Keratinocyte (primary cell): ENCODE data around the gene ALCAM.

Experiments used
- EZH2 ChIP-seq: IDR thresholded peaks from one replicate; pipeline ENCODE4 v1.6.1; 2012; ENCODE audit warnings: inconsistent platforms, mild to moderate bottlenecking, low read length, moderate library complexity
- TF ChIP-seq, protein P1 (sequence below), 3 experiments: IDR thresholded peaks in 1 of 3; conservative IDR thresholded peaks in 1 of 3; optimal IDR thresholded peaks in 1 of 3; 2 replicates in 2 of 3; 3 replicates in 1 of 3; pipeline versions ENCODE3 to v1.5.1; 2011; ENCODE audit warnings: low read length in 3 of 3, mild to moderate bottlenecking in 3 of 3, moderate library complexity in 2 of 3, control low read depth in 1 of 3, inconsistent platforms in 1 of 3; ENCODE audit not compliant: insufficient read depth in 2 of 3; ENCODE audit errors: extremely low read depth in 1 of 3

DNA sequence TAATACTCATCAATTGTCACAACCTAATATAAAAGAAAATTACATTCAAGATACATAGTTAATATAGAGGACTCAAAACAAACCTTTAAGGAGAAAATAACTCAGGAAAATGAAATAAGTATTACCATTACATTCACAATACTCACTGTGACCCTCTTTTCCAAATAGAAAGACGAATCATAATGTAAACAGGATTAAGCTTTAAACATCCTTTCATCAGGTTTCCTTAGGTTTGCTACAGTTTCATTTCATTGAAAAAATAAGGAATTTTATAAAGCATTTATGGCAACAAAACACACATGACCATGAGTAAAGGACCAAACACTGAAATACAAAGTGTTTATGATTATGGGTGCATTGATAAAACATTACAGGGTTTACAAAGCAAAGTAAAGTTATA is 162.7 kb downstream of the ALCAM start:
- TF ChIP-seq, protein P1, sequence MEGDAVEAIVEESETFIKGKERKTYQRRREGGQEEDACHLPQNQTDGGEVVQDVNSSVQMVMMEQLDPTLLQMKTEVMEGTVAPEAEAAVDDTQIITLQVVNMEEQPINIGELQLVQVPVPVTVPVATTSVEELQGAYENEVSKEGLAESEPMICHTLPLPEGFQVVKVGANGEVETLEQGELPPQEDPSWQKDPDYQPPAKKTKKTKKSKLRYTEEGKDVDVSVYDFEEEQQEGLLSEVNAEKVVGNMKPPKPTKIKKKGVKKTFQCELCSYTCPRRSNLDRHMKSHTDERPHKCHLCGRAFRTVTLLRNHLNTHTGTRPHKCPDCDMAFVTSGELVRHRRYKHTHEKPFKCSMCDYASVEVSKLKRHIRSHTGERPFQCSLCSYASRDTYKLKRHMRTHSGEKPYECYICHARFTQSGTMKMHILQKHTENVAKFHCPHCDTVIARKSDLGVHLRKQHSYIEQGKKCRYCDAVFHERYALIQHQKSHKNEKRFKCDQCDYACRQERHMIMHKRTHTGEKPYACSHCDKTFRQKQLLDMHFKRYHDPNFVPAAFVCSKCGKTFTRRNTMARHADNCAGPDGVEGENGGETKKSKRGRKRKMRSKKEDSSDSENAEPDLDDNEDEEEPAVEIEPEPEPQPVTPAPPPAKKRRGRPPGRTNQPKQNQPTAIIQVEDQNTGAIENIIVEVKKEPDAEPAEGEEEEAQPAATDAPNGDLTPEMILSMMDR (optimal IDR thresholded peaks at IDR 0.05 in 1 of 3, IDR thresholded peaks at IDR 0.05 in 1 of 3, conservative IDR thresholded peaks at IDR 0.05 in 1 of 3; ENCODE audit: extremely low read depth in 1 of 3, insufficient read depth in 2 of 3, low read length in 3 of 3) = no peak
- no peak for TF ChIP-seq EZH2
